K562 treated with DMSO at 1 percent for 48 hours (cell line): ENCODE measurements around the gene CCDC54. TPM values are rescaled to one million over a fixed set of nuclear protein-coding genes. Genes with fewer than 3 reads are reported as not detected.

Experiments used
- total RNA-seq: library from RNA; unstranded; fragments of 300-600 nt; gene quantifications from 2 replicates; pipeline ENCODE4 v1.2.3, GENCODE V29; 2022; ENCODE audit warnings: low replicate concordance; ENCODE audit errors: extremely low read depth

Gene CCDC54
- total RNA-seq = not detected in 2 replicates

DNA sequence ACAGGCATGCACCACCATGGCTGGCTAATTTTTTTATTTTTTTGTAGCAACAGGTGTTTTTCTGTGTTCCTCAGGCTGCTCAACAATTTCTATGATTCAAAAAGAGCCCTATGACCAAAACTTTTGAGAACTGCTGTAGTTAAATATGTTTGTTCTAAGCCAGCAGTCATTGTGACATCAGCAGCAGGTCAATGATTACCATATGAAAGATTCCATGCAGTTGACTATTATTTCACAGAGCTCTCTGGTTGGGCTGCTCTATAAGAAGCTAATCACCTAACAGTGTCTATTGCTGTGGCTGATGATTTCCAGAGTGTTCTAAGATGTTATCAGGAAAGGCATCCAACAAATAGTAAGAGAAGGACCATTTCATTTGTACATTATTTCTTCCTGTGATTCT, at the start of gene CCDC54:
TSS of gene CCDC54 (plus strand) at position 289 of the 400 bp plus-strand sequence. CDS start 149 bp downstream, outside the sequence.

Other genes with a start within 250 kb of the CCDC54 start
- not detected in 2 replicates for gene BBX, start 145.5 kb downstream of the CCDC54 start, total RNA-seq